ENCODE results near the gene TRABD. TPM values are rescaled to one million over a fixed set of nuclear protein-coding genes. Genes with fewer than 3 reads are reported as not detected.

Gene TRABD
- polyA plus RNA-seq, 3 donors, result 17.5 to 31.3 (median 29.6) TPM

GRCh38 chr22:50180727-50181521, 4.8 kb upstream of the TRABD start:
- no peak for DNase-seq (ENCODE audit: extremely low read depth in 1 of 11, low read depth in 9 of 11, low spot score in 4 of 11)

DNA sequence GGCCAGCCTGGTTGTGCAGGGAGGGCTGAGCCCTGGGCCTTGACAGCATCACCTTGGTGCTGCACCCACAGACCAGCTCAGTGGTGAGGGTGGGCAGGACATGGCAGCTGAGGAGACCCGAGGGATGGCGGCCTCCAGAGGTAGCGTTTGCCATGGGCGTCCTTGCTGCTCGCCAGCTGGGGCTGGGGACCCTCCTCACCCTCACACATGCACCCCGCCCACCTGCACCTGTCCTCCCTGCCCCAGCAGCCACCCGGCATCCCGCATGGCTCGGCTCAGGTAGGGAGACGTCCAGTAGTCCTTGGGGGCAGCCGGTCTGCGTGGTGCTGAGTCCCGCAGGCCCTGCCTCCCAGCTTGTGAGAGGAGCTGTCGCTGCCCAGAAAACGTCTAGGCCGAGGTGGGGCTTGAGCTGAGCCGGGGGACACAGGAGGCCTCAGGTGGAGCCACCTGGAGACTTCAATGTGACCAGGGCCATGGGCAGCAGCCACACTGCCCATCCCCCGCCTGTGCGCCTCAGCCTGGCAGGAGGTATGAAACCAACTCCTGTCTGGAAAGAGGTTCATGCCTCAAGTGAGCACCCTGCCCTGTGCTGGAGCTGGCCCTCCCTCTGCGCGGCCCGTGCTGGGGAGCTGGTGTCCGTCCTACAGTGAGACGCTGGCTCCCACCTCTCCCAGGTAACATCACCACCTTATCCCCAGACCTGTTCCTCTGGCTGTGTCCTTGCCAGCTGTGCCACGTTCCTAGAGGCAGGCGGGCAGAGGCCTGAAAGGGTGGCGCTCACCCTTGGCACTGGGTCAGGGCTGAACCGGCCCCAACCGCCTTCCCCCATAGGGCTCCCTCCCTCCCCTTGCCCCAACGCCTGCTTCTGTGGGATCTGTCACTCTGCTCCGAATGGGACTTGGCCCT, 3.3 kb upstream of the TRABD start:
- DNase-seq (ENCODE audit: extremely low read depth in 1 of 11, low read depth in 9 of 11, low spot score in 4 of 11), result no peak

DNA sequence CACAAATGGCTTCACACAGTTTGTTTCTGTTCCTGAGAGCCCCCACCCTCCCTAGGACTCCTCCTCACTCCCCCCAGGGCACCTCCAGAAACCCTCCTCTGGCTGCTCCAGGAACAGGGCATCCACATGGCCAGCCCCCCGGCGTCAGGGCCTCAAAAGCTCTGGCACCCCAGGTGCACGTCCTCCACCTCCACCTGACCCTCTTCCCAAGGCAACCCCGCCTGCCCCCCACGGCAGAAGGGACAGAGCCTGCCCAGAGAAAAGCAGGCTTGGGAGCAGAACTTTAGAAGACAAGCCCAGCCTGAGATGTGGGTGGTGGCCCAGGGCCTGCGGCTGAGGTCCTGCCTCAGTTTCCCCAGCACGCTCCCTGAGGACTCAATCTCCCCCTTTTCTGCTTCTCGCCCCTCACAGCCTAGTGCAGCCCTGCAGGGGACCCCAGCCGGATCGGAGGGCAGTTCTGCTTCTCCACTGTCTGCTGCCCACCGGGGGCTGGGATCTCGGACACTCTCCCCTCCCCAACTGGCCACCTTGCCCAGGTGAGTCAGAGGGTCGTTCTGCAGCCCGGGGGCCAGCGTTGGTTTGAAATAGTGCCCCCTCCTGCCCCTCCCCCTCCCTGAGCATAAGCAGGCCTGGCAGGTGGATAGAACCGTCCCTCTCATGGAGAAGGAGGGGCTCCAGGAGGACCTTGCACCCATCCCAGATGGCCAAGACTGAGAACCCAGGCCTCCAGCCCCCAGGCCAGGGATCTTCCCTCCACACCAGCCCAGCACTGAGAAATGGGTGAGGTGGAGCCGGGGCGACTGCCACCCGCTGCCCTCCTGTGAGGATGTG, 2.4 kb upstream of the TRABD start:
- DNase-seq (ENCODE audit: extremely low read depth in 1 of 11, low read depth in 9 of 11, low spot score in 4 of 11), result no peak

DNA sequence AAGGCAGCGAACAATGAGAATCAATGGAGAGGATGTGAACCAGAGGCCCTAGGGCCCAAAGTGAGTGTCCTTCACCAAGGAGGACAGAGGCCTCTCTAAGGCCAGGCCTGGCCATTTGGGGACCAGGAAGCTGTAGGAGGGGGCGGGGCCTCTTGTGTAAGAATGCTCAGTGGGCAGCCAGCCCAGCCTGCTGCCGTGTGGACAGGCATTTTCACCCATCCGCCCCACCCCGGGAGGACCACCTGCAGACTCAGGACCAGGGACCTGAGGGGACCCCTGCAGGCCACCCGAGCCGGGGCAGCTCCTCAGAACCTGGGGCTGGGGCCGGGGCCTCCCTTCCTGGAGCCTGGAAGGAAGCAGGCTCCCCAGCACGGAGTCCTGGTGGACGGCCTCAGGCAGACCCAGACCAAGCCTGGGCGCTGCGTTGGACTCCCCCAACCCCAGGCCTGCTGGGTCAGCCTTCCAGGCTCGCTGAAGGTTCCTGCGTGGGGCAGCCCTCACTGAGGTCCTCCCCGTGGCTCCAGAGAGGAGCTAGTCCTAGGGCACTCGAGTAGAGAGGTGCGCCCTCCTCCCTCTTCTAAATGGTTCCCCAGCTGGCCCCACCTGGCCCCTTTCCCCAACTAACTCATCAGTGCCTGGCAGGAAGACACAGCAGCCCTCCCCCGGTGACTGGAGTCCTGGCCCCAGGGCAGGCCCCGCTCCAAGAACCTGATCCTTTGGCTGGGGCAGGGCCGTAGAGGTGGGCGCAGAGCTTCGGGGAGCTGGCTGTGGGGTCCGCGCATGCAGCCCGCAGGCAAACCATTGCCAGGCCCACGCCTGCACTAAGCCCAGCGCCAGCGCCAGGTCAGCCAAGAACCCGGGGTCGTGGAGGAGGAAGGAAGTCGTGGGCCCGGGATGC, 1.5 kb upstream of the TRABD start:
- no peak for DNase-seq (ENCODE audit: extremely low read depth in 1 of 11, low read depth in 9 of 11, low spot score in 4 of 11)

DNA sequence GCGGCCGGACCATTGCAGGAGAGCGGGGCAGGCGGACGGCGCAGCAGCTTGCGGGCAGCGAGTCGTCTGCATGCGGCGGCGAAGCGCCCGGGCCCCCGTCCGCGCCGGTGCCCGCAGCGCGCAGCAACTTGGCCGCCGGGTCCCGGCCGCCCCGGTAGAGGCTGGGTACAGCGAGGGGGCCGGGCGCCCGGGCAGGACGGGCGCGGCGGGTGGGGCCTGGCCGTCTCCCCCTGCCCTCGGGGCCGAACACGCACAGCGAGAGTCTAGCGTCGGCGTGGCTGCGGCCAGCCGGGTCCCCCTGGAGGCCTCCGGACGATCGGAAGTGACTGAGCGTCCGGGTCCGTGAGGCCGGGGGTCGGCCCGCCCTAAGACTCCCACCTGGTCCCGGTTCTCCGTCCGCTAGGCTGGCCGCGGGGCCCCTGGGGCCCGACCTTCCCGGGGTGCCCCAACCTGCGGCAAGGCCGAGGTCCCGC, 775 bp upstream of the TRABD start:
- no peak for DNase-seq (ENCODE audit: extremely low read depth in 1 of 11, low read depth in 9 of 11, low spot score in 4 of 11)

GRCh38 chr22:50186181-50186714, 535 bp downstream of the TRABD start:
- no peak for DNase-seq (ENCODE audit: extremely low read depth in 1 of 11, low read depth in 9 of 11, low spot score in 4 of 11)

- no peak for DNase-seq (ENCODE audit: extremely low read depth in 1 of 11, low read depth in 9 of 11, low spot score in 4 of 11)
These were observed 1.2 kb downstream of the TRABD start for GRCh38 chr22:50186761-50187523.

DNA sequence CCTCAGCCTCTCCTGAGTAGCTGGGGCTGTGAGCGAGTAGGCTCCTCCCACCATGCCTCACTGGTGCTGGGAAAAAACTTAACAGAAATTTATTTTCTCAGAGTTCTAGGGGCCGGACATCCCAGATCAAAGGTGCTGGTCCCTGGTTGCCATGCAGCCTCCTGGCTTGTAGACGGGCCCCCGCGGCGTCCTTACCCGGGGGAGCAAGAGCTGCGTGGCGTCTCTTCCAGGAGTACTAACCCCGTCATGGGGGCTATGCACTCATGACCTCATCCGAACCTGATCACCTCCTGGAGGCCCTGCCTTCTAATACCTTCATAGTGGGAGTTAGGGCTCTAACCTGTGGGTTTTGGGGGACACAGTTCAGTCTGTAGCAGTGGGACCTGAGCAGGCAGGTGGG, 2.6 kb downstream of the TRABD start:
- DNase-seq (ENCODE audit: extremely low read depth in 1 of 11, low read depth in 9 of 11, low spot score in 4 of 11), result no peak

- no peak for DNase-seq (ENCODE audit: extremely low read depth in 1 of 11, low read depth in 9 of 11, low spot score in 4 of 11)
These were observed 3.6 kb downstream of the TRABD start for GRCh38 chr22:50189184-50189848.

- no peak for DNase-seq (ENCODE audit: extremely low read depth in 1 of 11, low read depth in 9 of 11, low spot score in 4 of 11)
These were observed 4.1 kb downstream of the TRABD start for GRCh38 chr22:50189849-50190181.

- peak in 4 of 11 donors; percentile 43 to 67 (median 60) for DNase-seq (ENCODE audit: extremely low read depth in 1 of 11, low read depth in 9 of 11, low spot score in 4 of 11)
These were observed 4.6 kb downstream of the TRABD start for GRCh38 chr22:50190182-50190940.

- DNase-seq (ENCODE audit: extremely low read depth in 1 of 11, low read depth in 9 of 11, low spot score in 4 of 11), result no peak
These were observed 5.4 kb downstream of the TRABD start for GRCh38 chr22:50190941-50191741.

GRCh38 chr22:50192436-50193204, 6.9 kb downstream of the TRABD start:
- DNase-seq (ENCODE audit: extremely low read depth in 1 of 11, low read depth in 9 of 11, low spot score in 4 of 11), result no peak

DNA sequence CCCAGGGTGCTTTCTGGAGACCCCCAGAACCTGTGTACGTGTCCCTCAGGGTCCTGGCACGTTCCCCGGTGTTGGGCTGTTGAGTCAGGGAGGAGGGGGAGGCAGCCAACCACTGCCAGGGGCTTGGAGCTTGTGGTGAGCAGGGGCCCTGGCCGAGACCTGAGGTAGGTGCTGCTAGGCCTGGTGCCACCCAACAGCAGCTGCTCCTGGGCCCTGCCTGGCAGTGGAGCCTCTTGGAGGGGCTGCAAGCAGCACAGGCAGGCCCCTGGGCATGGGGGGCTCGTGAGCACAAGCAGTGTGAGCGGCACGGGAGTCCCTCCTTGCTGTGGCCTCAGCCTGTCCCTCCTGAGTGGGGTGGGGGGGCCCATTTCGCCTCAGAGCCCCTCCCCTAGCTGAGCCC, 7.9 kb downstream of the TRABD start:
- DNase-seq (ENCODE audit: extremely low read depth in 1 of 11, low read depth in 9 of 11, low spot score in 4 of 11), result no peak

Data from renal cortex interstitium (tissue), 11 donors.